Ovary (tissue), 3 donors: ENCODE results near the gene NAALADL2.

Source experiments
- CTCF ChIP-seq, 3 donors: fragments of 450-650 bp in 2 of 3; fragments of 200-600 bp in 1 of 3; IDR thresholded peaks; one replicate each; pipeline versions ENCODE4 v1.5.1 to v1.8.0; 2016 to 2022; ENCODE audit warnings: antibody characterized with exemption in 3 of 3, mild to moderate bottlenecking in 1 of 3
- POLR2A ChIP-seq: fragments of 450-650 bp; IDR thresholded peaks from one replicate; pipeline ENCODE4 v1.6.1; 2017; ENCODE audit warnings: antibody characterized with exemption, mild to moderate bottlenecking, moderate library complexity
- donor health status: DM: no; HTN: no; CAD: no.

GRCh38 chr3:175502155-175502554, 643.0 kb downstream of the NAALADL2 start:
- no peak for TF ChIP-seq CTCF (IDR thresholded peaks at IDR 0.05)
- TF ChIP-seq POLR2A, result no peak
